ENCODE measurements around the gene UBE2K.
"Not testable (repeated sequence)": the region's sequence is repeated elsewhere in the genome, so short reads cannot be mapped to it uniquely, and the experiment has no call there.

The UBE2K gene

DNA sequence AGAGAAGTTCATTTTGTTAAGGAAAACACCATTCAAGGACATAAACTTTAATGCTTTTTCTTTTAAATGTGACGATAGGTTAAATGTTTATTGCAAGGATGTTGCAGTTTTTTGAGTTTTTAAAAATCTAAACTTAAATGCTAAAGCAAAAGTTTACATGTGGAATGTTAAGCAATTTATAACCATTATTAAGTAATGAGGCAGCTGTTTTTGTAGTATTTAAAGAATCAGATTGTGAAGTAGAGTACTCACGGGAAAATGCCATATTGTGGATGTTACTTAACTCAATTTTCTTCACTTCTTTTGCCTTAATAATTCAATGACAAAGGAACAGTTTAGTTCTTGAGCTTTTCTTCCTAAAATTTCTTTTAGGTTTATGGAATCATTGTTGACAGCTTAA is 43.5 kb downstream of the UBE2K start:
- Mint-ChIP-seq H3K27ac (no peak overlapping the region), H3K4me1 (peaks cover 22% of the 10 kb centered on the region), H3K36me3 (peaks cover 7% of the 10 kb centered on the region), H3K4me3 (no peak overlapping the region), H3K27me3 (no peaks in the 10 kb centered on the region), H3K9me3 (no peaks in the 10 kb centered on the region)

DNA sequence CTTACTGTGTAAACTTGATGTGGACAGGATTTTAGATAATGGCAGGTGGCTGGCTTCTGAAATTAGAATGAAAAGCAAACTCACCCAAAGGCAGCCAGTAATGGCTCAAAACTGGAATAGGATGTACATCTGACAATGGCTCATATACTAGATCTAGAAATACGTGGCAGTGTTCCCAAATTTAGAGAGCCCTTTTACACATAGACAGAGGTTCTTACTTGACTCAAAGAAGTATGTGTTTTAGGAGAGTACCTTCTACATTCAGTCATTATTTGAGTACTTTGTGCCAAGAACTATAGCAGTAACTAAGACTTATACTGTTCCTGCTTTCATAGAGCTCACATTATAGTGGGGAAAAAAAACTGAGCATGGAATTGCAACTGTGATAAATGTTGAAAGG is 48.0 kb downstream of the UBE2K start:
- peaks cover 18% of the 10 kb centered on the region for H3K4me1 Mint-ChIP-seq
- H3K9me3 Mint-ChIP-seq, result no peaks in the 10 kb centered on the region
- no peak overlapping the region for H3K27ac Mint-ChIP-seq
- peaks cover 10% of the 10 kb centered on the region for H3K36me3 Mint-ChIP-seq
- no peaks in the 10 kb centered on the region for H3K27me3 Mint-ChIP-seq
- H3K4me3 Mint-ChIP-seq, result no peak overlapping the region

DNA sequence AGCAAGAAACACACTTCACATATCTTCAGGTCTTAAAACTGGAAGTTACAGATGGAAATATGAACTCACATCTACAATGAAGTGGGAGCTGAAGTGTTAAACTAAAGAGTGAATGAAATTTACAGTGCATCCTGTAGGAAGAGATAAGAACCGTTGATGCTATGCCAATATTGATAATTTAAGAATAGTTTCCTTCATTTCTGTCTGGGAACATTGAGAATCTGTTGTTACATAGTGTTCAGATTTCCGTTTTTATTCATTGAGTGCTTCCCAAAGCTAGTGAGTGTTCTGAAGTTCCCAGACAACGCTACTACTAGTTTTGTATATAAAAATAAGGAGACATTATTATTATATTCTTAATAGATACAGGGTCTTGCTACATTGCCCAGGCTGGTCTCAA is 52.3 kb downstream of the UBE2K start:
- Mint-ChIP-seq H3K27ac (no peak overlapping the region), H3K9me3 (no peaks in the 10 kb centered on the region), H3K27me3 (no peaks in the 10 kb centered on the region), H3K36me3 (peaks cover 17% of the 10 kb centered on the region), H3K4me3 (no peak overlapping the region), H3K4me1 (peaks cover 27% of the 10 kb centered on the region)

DNA sequence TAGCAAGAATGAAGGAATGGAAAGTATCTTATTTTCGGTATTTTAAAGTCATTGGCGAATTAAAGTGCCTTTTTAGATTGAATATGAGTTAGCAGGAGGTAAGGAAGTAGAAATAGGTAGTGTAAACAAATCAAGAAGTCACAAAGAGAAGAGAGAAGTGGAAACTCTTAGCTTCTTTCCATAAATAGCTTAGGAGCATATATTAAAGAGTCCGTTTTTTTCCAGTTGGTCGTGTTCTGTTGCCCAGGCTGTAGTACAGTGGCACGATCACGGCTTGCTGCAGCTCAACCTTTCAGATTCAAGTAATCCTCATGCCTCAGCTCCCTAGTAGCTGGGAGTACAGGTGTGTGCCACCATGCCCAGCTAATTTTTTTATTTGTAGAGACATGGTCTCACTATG is 56.4 kb downstream of the UBE2K start:
- H3K27ac Mint-ChIP-seq, result peak overlapping the region; percentile 84
- H3K27me3 Mint-ChIP-seq, result no peaks in the 10 kb centered on the region
- H3K9me3 Mint-ChIP-seq, result no peaks in the 10 kb centered on the region
- H3K36me3 Mint-ChIP-seq, result peaks cover 17% of the 10 kb centered on the region
- H3K4me1 Mint-ChIP-seq, result peaks cover 11% of the 10 kb centered on the region
- H3K4me3 Mint-ChIP-seq, result no peak overlapping the region

DNA sequence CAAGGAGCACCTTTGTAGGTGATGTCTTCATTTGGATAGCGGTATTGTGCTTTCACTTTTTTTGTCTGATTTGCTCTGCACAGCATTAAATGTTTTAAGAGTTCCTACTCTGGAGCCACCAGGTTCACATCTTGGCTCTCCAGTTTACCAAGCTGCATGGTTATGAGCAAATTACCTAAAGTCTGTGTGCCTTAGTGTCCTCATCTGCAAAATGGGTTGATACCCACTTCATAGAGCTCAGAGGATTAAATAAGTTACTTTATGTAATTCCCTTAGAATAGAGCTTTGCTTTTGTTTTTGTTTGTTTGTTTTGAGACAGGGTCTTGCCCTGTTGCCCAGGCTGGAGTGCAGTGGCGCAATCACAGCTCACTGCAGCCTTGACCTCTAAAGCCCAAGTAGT is 58.2 kb downstream of the UBE2K start:
- Mint-ChIP-seq H3K36me3 (peaks cover 18% of the 10 kb centered on the region), H3K4me3 (no peak overlapping the region), H3K4me1 (peaks cover 11% of the 10 kb centered on the region), H3K9me3 (no peaks in the 10 kb centered on the region), H3K27me3 (no peaks in the 10 kb centered on the region), H3K27ac (no peak overlapping the region)

DNA sequence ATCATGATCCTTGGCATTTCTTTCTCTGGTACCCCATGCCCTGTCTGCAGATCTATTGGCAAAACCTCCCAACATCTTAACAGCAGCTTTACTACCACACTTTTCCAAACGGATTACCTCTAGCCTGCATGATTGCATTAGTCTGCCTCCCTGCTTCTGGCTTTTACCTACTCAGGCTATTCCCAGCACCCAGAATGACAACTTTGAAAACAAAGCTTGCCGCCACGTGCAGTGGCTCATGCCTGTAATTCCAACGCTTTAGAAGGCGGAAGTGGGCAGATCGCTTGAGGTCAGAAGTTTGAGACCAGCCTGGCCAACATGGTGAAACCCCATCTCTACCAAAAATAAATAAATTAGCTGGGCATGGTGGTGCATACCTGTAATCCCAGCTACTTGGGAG is 60.2 kb downstream of the UBE2K start:
- Mint-ChIP-seq H3K9me3 (no peaks in the 10 kb centered on the region), H3K27me3 (no peaks in the 10 kb centered on the region), H3K4me1 (peaks cover 5% of the 10 kb centered on the region), H3K36me3 (peaks cover 20% of the 10 kb centered on the region), H3K4me3 (no peak overlapping the region), H3K27ac (no peak overlapping the region)

DNA sequence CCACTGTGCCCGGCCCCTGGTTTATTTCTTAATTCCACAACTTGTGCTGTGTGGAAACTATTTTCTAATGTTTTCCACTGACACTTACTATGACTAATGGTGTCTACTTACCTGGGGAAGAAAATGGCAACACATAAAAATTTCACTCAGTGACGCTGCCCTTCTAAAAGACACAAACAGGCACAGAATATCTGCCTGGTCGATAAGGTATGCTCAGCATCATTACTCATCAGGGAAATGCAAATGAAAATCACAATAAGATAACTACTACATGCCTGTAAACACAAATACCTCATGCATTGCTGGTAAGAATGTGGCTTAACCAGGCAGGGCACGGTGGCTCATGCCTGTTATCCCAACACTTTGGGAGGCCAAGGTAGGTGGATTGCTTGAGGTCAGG is 61.6 kb downstream of the UBE2K start:
- Mint-ChIP-seq H3K4me1 (no peaks in the 10 kb centered on the region), H3K4me3 (no peak overlapping the region), H3K9me3 (no peaks in the 10 kb centered on the region), H3K36me3 (peaks cover 16% of the 10 kb centered on the region), H3K27me3 (no peaks in the 10 kb centered on the region), H3K27ac (no peak overlapping the region)

DNA sequence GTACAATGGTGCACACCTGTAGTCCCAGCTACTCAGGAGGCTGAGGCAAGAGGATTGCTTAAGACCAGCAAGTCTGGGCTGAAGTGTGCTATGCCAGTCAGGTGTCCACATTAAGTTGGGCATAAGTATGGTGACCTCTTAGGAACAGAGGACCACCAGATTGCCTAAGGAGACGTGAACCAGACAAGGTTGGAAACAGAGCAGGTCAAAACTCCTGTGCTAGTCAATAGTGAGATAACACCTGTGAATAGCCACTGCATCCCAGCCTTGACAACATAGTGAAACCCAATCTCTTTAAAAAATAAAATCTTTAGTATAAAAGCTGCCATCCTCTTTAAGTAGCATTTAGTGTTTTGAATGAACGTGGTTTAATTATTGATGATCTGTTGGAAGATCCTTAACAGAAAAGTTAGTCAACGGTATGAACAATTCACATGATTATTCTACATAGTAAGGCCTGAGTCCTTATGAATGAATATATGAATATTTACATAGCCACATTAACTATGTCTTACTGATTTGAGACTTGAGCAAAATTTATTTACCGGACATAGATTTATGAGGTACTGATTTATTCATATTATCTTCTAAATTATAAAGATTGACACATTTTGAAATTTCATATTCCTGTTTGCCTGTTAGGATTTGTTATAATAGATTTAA is 63.2 kb downstream of the UBE2K start:
- Mint-ChIP-seq H3K9me3 (no peaks in the 10 kb centered on the region), H3K36me3 (peaks cover 16% of the 10 kb centered on the region), H3K4me1 (no peaks in the 10 kb centered on the region), H3K27ac (no peak overlapping the region), H3K4me3 (no peak overlapping the region), H3K27me3 (no peaks in the 10 kb centered on the region)

DNA sequence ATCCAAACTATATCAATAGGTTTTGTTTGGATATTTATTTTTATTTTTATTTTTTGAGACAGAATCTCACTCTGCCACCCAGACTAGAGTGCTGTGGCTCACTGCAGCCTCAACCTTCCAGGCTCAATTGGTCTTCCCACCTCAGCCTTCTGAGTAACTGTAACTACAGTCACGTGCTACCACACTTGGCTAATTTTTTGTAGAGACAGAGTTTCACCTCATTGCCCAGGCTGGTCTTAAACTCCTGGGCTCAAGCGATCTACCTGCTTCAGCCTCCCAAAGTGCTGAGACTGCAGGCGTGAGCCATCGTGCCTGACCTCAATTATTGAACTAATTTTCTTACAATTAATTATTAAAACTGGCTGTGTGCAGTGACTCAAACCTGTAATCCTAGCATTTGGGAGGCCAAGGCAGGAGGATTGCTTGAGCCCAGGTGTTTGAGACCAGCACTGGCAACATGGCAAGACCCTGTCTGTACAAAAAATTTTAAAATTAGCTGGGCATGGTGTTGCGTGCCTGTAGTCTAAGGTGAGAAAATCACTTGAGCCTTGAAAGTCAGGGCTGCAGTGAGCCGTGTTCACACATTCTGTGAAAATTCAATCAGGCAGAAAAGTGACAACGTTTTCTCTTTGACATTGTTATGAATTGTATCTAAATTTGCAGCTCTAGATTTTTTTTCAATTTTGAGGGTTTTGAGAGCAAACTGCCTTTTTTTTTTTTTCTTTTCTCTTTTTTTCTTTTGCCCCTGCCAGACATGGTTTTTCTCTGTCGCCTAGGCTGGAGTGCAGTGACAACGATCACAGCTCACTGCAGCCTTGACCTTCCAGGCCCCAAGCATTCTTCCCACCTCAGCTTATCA is 66.0 kb downstream of the UBE2K start:
- no peak overlapping the region for H3K27ac Mint-ChIP-seq
- H3K9me3 Mint-ChIP-seq, result no peaks in the 10 kb centered on the region
- H3K4me3 Mint-ChIP-seq, result no peak overlapping the region
- H3K4me1 Mint-ChIP-seq, result no peaks in the 10 kb centered on the region
- H3K36me3 Mint-ChIP-seq, result peaks cover 12% of the 10 kb centered on the region
- H3K27me3 Mint-ChIP-seq, result no peaks in the 10 kb centered on the region

DNA sequence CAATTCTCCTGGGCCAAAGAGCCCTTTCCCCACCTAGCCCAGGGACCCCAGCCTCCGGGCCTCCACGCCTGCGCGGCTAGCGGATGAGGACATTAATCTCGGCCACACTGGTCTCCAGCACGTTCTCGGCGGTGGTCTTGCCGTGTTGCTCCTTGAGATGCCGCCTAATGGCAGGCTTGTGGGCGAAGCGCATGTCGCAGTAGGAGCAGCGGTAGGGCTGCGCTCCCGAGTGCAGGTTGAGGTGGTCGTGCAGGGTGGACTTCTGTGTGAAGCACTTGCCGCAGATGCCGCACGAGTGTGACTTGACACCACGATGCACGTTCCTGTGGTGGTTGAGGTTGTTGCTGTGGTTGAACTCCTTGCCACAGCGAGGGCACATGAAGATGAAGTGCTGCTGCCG is 72.1 kb downstream of the UBE2K start:
- no peaks in the 10 kb centered on the region for H3K4me1 Mint-ChIP-seq
- no peak overlapping the region for H3K4me3 Mint-ChIP-seq
- H3K27me3 Mint-ChIP-seq, result no peaks in the 10 kb centered on the region
- peaks cover 4% of the 10 kb centered on the region for H3K36me3 Mint-ChIP-seq
- no peaks in the 10 kb centered on the region for H3K9me3 Mint-ChIP-seq
- peak overlapping the region; percentile 51 for H3K27ac Mint-ChIP-seq

DNA sequence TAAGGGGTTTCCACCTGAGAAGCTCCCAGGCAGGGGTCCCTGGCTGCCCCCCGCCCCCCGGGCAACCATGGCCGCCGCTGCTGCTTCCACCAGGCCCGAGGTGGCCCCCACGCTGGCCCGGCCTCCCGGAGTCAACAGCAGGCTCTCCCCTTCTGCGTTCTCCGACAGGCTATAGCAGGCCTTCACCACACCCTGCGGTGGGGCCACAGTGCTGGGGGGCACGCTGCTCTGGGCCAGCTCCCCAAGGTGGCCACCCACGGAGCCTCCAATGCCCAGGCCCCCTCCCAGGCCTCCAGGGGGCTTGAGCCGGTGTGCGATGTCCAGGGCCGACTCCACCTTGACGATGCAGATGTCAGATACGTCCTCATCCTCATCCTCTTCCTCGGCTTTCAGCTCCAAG is 72.5 kb downstream of the UBE2K start:
- no peak overlapping the region for H3K27ac Mint-ChIP-seq
- peaks cover 6% of the 10 kb centered on the region for H3K36me3 Mint-ChIP-seq
- no peak overlapping the region for H3K4me3 Mint-ChIP-seq
- no peaks in the 10 kb centered on the region for H3K4me1 Mint-ChIP-seq
- H3K27me3 Mint-ChIP-seq, result no peaks in the 10 kb centered on the region
- H3K9me3 Mint-ChIP-seq, result no peaks in the 10 kb centered on the region

DNA sequence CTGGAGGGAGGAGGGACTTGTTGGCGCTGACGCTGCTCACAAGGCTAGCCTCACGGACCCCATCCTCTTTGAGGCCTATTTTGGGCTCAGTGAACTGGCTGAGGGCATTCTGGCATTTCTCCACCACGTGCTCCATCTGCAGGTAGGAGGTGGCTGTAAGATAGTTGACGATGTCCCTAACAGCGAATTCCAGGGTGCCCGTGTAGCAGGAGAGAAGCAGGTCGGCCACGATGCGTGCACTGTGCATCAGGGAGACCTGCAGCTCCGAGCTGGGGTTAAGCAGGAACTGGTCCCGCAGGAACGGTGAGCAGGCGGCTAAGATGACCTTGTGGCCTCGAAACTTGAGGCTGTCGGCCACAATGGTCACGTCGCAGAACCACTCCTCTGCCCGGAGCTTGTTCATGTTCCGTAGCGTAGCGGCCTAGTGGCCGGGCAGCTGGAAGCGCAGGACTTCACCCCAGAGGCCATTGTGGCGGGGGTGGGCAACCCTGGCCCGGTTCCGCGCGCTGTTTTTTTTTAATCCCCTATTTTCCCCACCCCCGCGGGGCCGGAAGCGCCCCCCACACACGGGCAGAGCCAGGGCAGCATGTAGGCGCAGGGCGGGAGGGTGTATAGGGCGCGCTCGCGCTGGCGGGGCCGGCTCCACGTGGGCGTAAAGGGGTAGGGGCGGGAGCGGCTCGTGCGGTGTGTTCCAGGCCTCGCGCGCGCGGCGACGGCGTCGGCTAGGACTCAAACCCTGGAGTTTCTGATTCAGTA is 73.2 kb downstream of the UBE2K start:
- H3K27me3 Mint-ChIP-seq, result no peaks in the 10 kb centered on the region
- no peak overlapping the region for H3K27ac Mint-ChIP-seq
- no peaks in the 10 kb centered on the region for H3K9me3 Mint-ChIP-seq
- no peaks in the 10 kb centered on the region for H3K4me1 Mint-ChIP-seq
- no peak overlapping the region for H3K4me3 Mint-ChIP-seq
- peaks cover 6% of the 10 kb centered on the region for H3K36me3 Mint-ChIP-seq

DNA sequence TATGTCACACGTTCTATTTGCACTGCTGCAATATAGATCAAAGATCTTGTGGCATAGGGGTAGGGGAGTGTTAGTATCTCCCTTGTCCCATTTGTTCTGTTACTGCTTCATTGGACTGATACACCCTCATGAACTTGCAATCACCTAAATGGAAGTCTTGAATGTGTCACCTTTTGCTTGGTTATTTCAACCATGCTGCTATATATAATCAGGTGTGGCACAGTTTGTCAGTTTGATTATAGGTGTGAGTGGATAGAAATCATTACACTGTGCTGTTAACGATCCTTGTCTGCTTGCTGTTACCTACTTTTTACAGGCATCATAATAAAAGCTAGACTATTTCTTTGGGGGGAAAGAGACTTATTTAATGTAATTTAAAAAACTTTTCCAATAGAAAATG is 84.1 kb downstream of the UBE2K start:
- not testable (repeated sequence) for H3K4me3 Mint-ChIP-seq, H3K27ac Mint-ChIP-seq

DNA sequence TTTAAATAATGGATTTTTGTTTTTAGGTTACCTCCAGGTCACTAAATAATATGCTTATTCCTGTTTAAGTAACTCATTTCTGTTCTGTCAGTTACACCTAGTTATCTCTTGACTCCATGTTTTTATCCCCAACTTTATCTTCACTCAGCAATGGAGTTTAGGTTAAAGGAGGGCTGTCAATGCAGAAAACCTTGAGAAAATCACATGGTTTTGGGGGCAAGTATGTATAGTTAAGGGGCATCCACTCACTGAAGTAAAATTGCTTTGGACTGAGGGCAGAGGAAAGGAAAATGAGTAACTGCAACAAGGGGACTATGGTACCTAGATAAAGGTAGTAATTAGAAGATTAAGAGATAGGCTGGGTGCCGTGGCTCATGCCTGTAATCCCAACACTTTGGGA is 87.1 kb downstream of the UBE2K start:
- Mint-ChIP-seq H3K27ac (no peak overlapping the region), H3K9me3 (no peaks in the 10 kb centered on the region), H3K27me3 (no peaks in the 10 kb centered on the region), H3K4me1 (no peaks in the 10 kb centered on the region), H3K4me3 (no peak overlapping the region), H3K36me3 (no peaks in the 10 kb centered on the region)

More for the DNA sequence above, 84.1 kb downstream of the UBE2K start:
- not testable (repeated sequence) for H3K36me3 Mint-ChIP-seq, H3K9me3 Mint-ChIP-seq, H3K27me3 Mint-ChIP-seq, H3K4me1 Mint-ChIP-seq

DNA sequence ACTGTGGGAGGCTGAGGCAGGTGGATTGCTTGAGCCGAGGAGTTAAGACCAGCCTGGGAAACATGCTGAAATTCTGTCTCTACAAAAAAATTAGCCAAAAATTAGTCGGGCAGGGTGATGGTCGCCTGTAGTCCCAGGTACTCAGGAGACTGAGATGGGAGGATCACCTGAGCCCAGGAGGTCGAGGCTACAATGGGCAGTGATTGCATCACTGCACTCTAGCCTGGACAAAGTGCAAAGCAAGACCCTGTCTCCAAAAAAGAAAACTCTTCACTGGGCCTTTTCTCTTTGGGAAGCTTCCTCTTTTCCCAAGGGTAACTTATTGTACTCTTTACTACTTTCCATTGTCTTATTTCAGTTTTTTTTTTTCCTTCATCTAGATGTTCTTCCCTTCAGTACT is 88.9 kb downstream of the UBE2K start:
- no peak overlapping the region for H3K27ac Mint-ChIP-seq
- H3K36me3 Mint-ChIP-seq, result no peaks in the 10 kb centered on the region
- no peaks in the 10 kb centered on the region for H3K27me3 Mint-ChIP-seq
- no peaks in the 10 kb centered on the region for H3K4me1 Mint-ChIP-seq
- no peak overlapping the region for H3K4me3 Mint-ChIP-seq
- H3K9me3 Mint-ChIP-seq, result no peaks in the 10 kb centered on the region

DNA sequence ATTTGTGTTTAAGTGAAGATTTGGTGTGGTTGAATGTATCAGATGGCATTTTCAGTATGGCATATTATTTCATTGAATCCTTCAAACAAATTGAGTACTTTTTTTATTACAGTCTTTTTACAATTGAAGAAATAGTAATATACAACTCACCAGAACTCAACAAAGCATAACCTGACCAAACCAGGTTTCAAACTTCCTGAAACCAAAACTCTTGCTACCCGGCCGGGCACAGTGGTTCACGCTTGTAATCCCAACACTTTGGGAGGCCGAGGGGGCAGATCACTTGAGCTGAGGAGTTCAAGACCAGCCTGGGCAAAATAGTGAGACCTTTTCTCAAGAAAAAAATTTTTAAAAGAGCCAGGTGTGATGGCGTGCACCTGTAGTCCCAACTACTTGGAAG is 94.2 kb downstream of the UBE2K start:
- no peaks in the 10 kb centered on the region for H3K9me3 Mint-ChIP-seq
- no peaks in the 10 kb centered on the region for H3K4me1 Mint-ChIP-seq
- H3K27ac Mint-ChIP-seq, result no peak overlapping the region
- no peaks in the 10 kb centered on the region for H3K36me3 Mint-ChIP-seq
- H3K27me3 Mint-ChIP-seq, result no peaks in the 10 kb centered on the region
- H3K4me3 Mint-ChIP-seq, result no peak overlapping the region

Measured in activated naive CD4-positive, alpha-beta T cell treated with anti-CD3 and anti-CD28 coated beads, Interleukin-2, amount 50 U/mL, for 24 hours (primary cell).